ENCODE results near the gene EIF4E1B. TPM values are rescaled to one million over a fixed set of nuclear protein-coding genes. Genes with fewer than 3 reads are reported as not detected.

The EIF4E1B gene
- total RNA-seq, 1 donor from 2014 or later: not detected

GRCh38 chr5:176626876-176627236, 3.6 kb upstream of the EIF4E1B start:
- no peak for DNase-seq (ENCODE audit: low read depth, low spot score)

DNA sequence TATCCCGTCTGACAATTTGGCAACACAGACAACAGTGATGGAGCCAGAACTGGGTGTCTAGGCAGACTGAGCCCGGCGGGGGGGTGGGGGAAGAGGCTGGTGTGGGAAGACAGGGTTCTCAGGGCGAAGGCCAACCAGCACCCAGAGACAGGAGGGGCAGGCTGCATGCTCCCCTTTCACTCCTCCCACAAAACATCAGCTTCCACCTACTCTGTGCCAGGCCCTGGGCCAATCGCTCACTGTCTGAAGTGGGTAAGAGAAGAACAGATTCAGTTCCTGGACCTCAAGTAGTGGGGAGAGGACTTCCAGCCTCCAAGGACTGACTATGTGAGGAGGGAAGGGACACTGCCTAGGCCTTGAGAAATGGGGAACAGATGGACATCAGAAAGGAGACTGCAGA, 2.9 kb upstream of the EIF4E1B start:
- DNase-seq (ENCODE audit: low read depth, low spot score): no peak

- no peak for DNase-seq (ENCODE audit: low read depth, low spot score)
These were observed 1.9 kb upstream of the EIF4E1B start for GRCh38 chr5:176628406-176629228.

GRCh38 chr5:176629317-176629852, 1.1 kb upstream of the EIF4E1B start:
- DNase-seq (ENCODE audit: low read depth, low spot score): no peak

DNA sequence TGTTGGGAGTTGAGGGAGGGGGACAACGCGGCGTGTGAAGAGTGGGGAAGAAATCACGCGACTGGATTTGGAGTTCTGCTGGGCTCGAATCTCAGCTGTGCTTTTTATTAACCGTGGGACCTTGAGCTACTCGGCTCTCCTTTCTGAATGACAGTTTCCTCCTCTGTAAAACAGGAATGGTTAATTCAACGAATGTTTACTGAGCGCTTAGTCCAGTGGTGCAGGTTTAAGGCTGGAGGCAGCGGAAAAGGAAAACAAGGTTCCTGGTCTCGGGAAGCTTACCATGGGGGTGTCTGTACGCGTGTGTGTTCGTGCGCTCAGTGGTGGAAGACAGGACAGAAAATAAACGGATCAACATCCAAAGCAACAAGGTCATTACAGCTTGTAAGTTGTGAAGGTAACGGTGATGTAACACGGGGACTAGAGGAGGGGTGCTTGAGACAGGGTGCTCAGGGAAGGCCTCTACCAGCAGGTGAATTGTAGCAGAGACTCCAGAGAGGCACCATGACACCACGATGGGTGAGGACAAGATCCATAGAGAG, 277 bp downstream of the EIF4E1B start:
- DNase-seq (ENCODE audit: low read depth, low spot score): no peak

DNA sequence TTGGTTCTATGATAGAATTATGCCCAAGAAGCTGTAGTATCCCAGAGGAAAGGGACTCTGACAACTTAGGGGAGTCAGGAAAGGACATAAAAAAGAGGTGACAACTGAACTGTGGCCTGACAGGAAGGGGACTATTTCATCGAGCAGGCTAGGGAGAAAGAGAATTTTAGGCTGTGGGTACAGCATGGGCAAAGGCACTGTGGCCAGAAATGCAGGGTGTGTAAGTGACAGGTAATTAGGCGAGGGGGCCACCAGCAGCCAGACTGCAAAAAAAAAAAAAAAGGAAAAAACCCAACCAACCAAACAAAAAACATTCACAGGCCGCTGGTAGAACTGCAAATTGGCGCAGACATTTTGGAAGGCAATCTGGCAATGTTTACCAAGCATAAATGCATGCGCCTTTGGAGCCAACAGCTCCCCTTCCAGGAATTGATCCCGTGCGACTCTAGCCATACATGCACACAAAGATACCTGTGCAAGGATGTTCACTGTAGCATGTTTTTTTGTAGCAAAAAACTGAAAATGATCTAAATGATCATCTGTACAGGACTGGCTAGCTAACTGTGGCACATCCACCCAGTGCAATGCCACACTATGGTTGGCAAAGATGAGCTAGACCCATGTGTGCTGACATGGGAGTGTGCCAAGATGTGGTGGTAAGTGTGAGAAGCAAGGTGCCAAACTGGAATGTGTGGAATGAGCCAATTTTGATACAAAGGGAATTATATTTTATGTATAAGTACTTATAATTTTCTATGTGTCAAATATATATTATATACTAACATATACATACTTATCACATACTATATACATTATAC, 1.1 kb downstream of the EIF4E1B start:
- DNase-seq (ENCODE audit: low read depth, low spot score): no peak

DNA sequence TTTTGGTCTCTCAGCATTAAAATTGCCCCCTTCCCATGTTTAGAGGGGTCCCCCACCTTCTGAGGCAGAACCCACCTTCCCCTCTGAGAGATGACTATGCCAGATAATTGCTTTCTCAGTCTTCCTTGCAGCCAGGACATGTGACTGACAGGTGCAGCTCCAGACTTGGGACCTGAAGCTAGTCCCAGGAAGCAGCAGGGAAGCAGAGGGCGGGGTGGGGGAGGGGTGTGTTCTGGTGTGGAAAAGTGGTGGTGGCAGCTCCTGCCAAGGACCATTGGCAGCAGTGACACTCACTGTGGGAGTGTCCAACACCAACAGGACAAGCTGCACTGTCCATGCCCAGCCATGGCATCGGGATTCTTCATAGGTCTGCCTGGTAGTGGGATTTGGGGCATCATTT, 2.3 kb downstream of the EIF4E1B start:
- DNase-seq (ENCODE audit: low read depth, low spot score): no peak

- DNase-seq (ENCODE audit: low read depth, low spot score): no peak
These were observed 3.1 kb downstream of the EIF4E1B start for GRCh38 chr5:176633598-176633997.

- no peak for DNase-seq (ENCODE audit: low read depth, low spot score)
These were observed 6.0 kb downstream of the EIF4E1B start for GRCh38 chr5:176636426-176636825.

DNA sequence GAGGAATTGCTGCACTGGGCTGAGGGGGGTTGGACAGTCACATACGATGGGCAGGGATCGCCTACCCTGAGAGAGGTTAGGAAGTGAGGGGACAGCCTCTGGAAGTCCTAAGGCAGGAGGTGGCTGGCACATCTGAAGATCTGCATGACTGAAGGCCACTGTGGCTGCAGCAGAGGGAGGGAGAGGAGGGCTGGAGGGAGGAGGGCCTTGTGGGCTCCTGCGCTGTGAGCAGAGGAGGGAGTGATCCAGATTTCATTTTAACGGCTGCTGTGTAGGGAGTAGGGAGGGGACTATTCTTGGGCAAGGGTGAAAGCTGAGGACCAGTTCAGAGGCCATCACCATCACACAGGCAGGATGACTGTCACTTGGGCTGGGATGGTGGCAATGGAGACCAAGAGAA, 7.1 kb downstream of the EIF4E1B start:
- no peak for DNase-seq (ENCODE audit: low read depth, low spot score)

DNA sequence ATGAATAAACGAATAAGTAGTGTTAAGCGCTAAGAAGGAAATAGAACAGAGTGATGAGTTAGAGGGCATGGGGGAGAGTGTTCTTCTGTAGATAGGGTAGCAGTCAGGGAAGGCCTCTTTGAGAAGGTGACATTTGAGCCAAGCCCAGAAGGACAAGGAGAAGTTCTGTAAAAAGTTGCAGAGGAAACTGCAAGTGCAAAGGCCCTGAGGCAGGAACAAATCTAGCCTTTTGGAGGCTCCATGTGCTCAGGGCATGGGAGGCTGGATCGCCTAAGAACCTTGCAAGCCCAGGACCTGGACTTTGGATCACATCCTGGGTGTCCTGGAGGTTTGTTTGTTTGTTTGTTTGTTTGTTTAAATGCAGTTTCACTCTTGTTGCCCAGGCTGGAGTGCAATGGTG, 8.0 kb downstream of the EIF4E1B start:
- DNase-seq (ENCODE audit: low read depth, low spot score): no peak

GRCh38 chr5:176639208-176639607, 8.7 kb downstream of the EIF4E1B start:
- no peak for DNase-seq (ENCODE audit: low read depth, low spot score)

DNA sequence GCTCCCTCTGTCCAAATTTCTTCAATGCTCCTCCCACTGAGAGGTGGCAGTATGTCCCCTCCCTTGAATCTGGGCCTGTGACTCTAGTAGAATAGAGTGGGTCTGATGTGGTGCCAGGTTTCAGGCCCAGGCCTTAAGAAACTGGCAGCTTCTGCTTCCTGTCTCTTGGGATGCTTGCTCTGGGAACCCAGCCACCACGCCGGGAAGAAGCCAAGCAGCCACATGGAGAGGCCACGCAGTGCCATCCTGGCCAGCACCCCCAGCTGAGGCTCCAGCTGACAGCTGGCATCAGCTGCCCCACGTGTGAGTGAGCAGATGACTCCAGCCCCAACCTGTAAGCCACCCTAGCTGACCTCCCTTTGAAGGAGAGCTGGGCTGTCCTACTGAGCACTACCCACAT, 9.5 kb downstream of the EIF4E1B start:
- DNase-seq (ENCODE audit: low read depth, low spot score): no peak

- DNase-seq (ENCODE audit: low read depth, low spot score): no peak
These were observed 10.1 kb downstream of the EIF4E1B start for GRCh38 chr5:176640616-176641015.

GRCh38 chr5:176642675-176643490, 12.4 kb downstream of the EIF4E1B start:
- DNase-seq (ENCODE audit: low read depth, low spot score): no peak

GRCh38 chr5:176643491-176644219, 13.2 kb downstream of the EIF4E1B start:
- no peak for DNase-seq (ENCODE audit: low read depth, low spot score)

DNA sequence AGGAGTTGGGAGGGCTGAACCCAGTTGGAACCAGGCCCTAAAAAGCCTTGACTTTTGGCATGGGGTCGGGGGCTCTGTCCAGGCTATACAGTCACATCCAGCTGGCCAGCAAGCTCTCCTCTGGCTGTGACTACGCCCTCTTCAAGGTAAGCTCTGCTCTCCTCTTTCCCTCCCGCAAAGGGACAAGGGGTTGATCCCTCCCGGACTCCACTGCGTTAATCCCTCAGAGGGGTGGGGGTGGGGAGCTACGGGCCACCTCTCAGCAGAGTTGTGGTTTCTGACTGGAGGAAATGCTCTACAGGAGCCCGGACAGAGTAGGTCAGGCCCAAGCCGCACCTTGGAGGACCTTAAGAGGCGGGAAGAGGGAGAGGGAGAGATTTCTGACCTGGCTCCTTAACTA, 13.8 kb downstream of the EIF4E1B start:
- DNase-seq (ENCODE audit: low read depth, low spot score): no peak

DNA sequence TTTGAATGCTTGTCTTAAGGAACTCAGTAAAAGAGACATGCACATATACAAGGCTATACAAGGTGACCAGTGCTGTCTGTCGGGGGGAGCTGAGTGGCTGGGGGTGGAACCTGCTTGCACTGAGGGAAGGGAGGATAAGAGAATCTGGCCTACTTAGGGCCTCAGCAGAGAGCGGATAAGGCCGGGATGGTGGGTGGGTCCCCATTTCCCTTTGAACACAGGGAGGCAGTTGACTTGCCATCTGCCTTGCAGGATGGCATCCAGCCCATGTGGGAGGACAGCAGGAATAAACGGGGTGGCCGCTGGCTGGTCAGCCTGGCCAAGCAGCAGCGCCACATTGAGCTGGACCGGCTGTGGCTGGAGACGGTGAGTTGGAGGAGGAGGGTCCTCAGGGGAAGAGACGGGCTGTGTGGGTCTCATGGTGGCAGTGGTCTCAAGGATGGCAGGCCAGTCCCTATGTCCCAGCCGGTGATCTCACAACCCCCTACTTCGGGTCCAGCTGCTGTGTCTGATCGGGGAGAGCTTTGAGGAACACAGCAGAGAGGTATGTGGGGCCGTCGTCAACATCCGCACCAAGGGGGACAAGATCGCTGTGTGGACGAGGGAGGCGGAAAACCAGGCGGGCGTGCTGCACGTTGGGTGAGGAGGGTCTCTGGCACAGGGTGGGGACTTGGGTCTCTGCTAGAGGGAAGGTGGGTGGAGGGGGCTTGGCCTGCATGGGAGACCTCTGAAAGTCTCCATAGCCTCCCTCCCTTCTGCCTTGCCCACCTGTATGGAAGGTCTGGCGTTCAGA, 14.6 kb downstream of the EIF4E1B start:
- DNase-seq (ENCODE audit: low read depth, low spot score): no peak

GRCh38 chr5:176646049-176646706, 15.7 kb downstream of the EIF4E1B start:
- no peak for DNase-seq (ENCODE audit: low read depth, low spot score)

All from pulmonary artery endothelial cell (primary cell).